Adrenal gland (tissue), 5 donors: Measurements from ENCODE around the gene THAP4.

ENCODE experiments used
- CTCF ChIP-seq, 6 experiments: fragments of 450-650 bp in 4 of 6; fragments of 200-600 bp in 2 of 6; sonication (generic) in 1 of 6; IDR thresholded peaks; 1 replicate in 5 of 6; 2 replicates in 1 of 6; pipeline versions ENCODE4 v1.5.1 to v1.8.0; 2016 to 2021; ENCODE audit warnings: antibody characterized with exemption in 6 of 6, mild to moderate bottlenecking in 2 of 6, moderate library complexity in 1 of 6
- POLR2A ChIP-seq, 2 donors: fragments of 450-650 bp; IDR thresholded peaks; one replicate each; pipeline ENCODE4 v1.6.1; 2017; ENCODE audit warnings: antibody characterized with exemption in 2 of 2, mild to moderate bottlenecking in 2 of 2, moderate library complexity in 1 of 2
- donor health status: DM: no; HTN: no; CAD: no.

- TF ChIP-seq CTCF (IDR thresholded peaks at IDR 0.05) (no peak), POLR2A (IDR thresholded peaks at IDR 0.05) (no peak)
These were observed 16.3 kb upstream of the THAP4 start for GRCh38 chr2:241653210-241653750.
